Body of pancreas (tissue), 4 donors: ENCODE results near the gene GABRA1. TPM values are rescaled to one million over a fixed set of nuclear protein-coding genes. Genes with fewer than 3 reads are reported as not detected.
A peak's percentile ranks its signal among the peaks of the same experiment; 100 is the strongest.

Experiments
- ATAC-seq: fragments of 150-250 bp; one replicate; pipeline ENCODE4 v1.9.1; 2016
- DNase-seq, 4 donors: peaks; one replicate each; pipeline ENCODE4 v3.0.0-alpha.2; 2019
- H3K27ac ChIP-seq, 4 donors: fragments of 200-600 bp; sonication (generic); 1 replicate in 3 of 4; 2 replicates in 1 of 4; pipeline versions ENCODE4 v1.5.1 to v1.6.1; 2016 to 2019; ENCODE audit warnings: mild to moderate bottlenecking in 1 of 4, mixed read lengths in 1 of 4, moderate library complexity in 1 of 4
- H3K27me3 ChIP-seq, 2 donors: fragments of 200-600 bp; sonication (generic); one replicate each; pipeline ENCODE4 v1.6.0; 2016; ENCODE audit warnings: mild to moderate bottlenecking in 1 of 2
- H3K36me3 ChIP-seq, 2 donors: fragments of 200-600 bp; sonication (generic); replicated peaks in 1 of 2; 2 replicates each; pipeline ENCODE4 v1.5.1; 2016; ENCODE audit warnings: low read depth in 2 of 2; ENCODE audit not compliant: insufficient read depth in 1 of 2
- H3K4me1 ChIP-seq: fragments of 200-600 bp; sonication (generic); one replicate; pipeline ENCODE4 v1.6.0; 2016
- H3K4me3 ChIP-seq, 2 donors: fragments of 200-600 bp; sonication (generic); 1 replicate in 1 of 2; 2 replicates in 1 of 2; pipeline ENCODE4 v1.5.1; 2016 to 2019
- H3K9me3 ChIP-seq, 3 donors: fragments of 200-600 bp; sonication (generic); 1 replicate in 2 of 3; 2 replicates in 1 of 3; pipeline ENCODE4 v1.5.1; 2016
- CTCF ChIP-seq, 7 experiments: fragments of 450-650 bp in 4 of 7; fragments of 200-600 bp in 3 of 7; sonication (generic) in 3 of 7; IDR thresholded peaks; one replicate each; pipeline ENCODE4 v1.5.1; 2016 to 2019; ENCODE audit warnings: antibody characterized with exemption in 7 of 7
- POLR2A ChIP-seq, 3 donors: fragments of 450-650 bp; IDR thresholded peaks; one replicate each; pipeline ENCODE4 v1.6.1; 2016; ENCODE audit warnings: antibody characterized with exemption in 3 of 3, mild to moderate bottlenecking in 2 of 3
- WGBS, 2 donors: methylation state at CpG; one replicate each; pipeline ENCODE4 v1.1.5; 2017; 5-methylcytosine and 5-hydroxymethylcytosine counted together
- intact Hi-C: fragments of 100-400 bp; cut with DNase I; formaldehyde crosslinking; loops from one replicate; pipeline ENCODE4 v1.15.1; 2023
- total RNA-seq, 2 donors: library from RNA; depleted of rRNA; stranded (reverse); fragments of >200 nt; gene quantifications; one replicate each; pipeline ENCODE4 v1.1.0, GENCODE V29; 2016

Gene GABRA1
- not detected for total RNA-seq

- Histone ChIP-seq H3K27ac (no peak within 1 kb of the TSS), H3K36me3 (no peaks in the 10 kb centered on the region), H3K4me1 (peaks cover 12% of the 10 kb centered on the region), H3K4me3 (no peak within 1 kb of the TSS), H3K27me3 (peaks cover 0 to 9% of the 10 kb centered on the region in 2 donors), H3K9me3 (no peaks in the 10 kb centered on the region)
- intact Hi-C loops, result no loop called here
- peak; percentile 40 for ATAC-seq
- TF ChIP-seq CTCF (IDR thresholded peaks at IDR 0.05) (no peak), POLR2A (IDR thresholded peaks at IDR 0.05) (no peak)
- no peak for DNase-seq
- 1% methylated on average over 16 of the region's 16 CpGs for WGBS, 2 donors
Observed at GRCh38 chr5:161847941-161848391, at the start of gene GABRA1. Gene GABRA1, plus strand, starts transcription at chr5:161848120. Its CDS starts 2,691 bp downstream, at chr5:161850811.

- intact Hi-C loops, result no loop called here
- TF ChIP-seq CTCF (IDR thresholded peaks at IDR 0.05) (no peak), POLR2A (IDR thresholded peaks at IDR 0.05) (no peak)
- no peaks in the 10 kb centered on the region for H3K36me3 ChIP-seq
- WGBS, 2 donors, result 74 to 85% methylated on average over 3 of the region's 3 CpGs
- H3K4me3 ChIP-seq, result no peak overlapping the region
- no peak for ATAC-seq
- H3K9me3 ChIP-seq, result no peaks in the 10 kb centered on the region
- no peak overlapping the region for H3K27ac ChIP-seq
- no peaks in the 10 kb centered on the region for H3K27me3 ChIP-seq
- no peaks in the 10 kb centered on the region for H3K4me1 ChIP-seq
- no peak for DNase-seq
Observed at GRCh38 chr5:161799316-161799715, 48.6 kb upstream of the GABRA1 start.

DNA sequence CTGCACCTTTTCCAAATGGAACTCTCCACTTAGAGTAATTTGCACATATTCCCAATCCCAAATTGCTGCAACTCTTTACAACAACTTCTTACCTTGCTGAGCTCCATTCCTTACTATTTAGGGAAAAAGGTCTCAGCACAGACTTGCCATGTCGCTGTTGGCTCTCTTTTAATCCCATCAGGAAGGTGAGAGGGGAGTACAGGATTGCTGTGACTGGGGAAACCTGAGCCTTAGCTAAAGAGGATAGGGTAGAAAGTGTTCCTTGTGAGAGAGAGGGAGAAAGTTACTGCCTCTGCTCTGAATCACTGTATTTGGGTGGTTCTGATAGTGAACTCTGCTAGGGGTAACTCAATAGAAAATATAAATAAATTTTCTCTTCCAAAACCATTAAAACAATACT lies 43.7 kb upstream of the GABRA1 start:
- no peaks in the 10 kb centered on the region for H3K9me3 ChIP-seq
- intact Hi-C loops, result no loop called here
- no peak overlapping the region for H3K27ac ChIP-seq
- H3K4me3 ChIP-seq, result no peak overlapping the region
- no peak for DNase-seq
- TF ChIP-seq POLR2A (IDR thresholded peaks at IDR 0.05), result no peak
- no peak for TF ChIP-seq CTCF (IDR thresholded peaks at IDR 0.05)
- H3K36me3 ChIP-seq, result no peaks in the 10 kb centered on the region
- H3K4me1 ChIP-seq, result no peaks in the 10 kb centered on the region
- no peaks in the 10 kb centered on the region for H3K27me3 ChIP-seq
- WGBS, 2 donors, result 50 to 60% methylated on average over 1 of the region's 1 CpG
- ATAC-seq, result no peak

DNA sequence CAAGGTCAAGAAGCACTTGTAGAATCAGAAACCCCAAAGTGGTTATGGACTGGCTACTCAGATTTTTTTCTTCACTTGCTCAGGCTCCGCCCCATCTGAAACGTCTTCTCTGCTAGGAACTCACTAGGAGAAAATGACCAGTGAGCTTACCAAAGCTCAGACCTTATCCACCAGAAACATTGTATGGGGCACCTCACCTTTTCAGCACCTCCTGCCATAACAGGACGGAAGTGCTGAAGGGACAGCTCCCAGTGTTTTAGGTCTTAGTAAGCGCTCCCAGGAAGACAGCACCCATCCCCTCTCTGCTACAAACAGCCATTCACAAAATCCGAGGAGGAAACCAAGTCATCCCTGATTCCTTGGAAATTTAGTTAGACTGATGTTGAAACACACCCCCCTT lies 1.2 kb upstream of the GABRA1 start:
- DNase-seq (peak in 3 of 4 donors; percentile 11 to 26 (median 19)), ATAC-seq (no peak)
- TF ChIP-seq POLR2A (IDR thresholded peaks at IDR 0.05) (no peak), CTCF (IDR thresholded peaks at IDR 0.05) (no peak)
- Histone ChIP-seq H3K36me3 (no peaks in the 10 kb centered on the region), H3K4me1 (peaks cover 12% of the 10 kb centered on the region), H3K27me3 (peaks cover 0 to 9% of the 10 kb centered on the region in 2 donors), H3K4me3 (no peak overlapping the region), H3K27ac (no peak overlapping the region), H3K9me3 (no peaks in the 10 kb centered on the region)
- intact Hi-C loops, result no loop called here
- WGBS, 2 donors, result 6 to 9% methylated on average over 5 of the region's 5 CpGs

DNA sequence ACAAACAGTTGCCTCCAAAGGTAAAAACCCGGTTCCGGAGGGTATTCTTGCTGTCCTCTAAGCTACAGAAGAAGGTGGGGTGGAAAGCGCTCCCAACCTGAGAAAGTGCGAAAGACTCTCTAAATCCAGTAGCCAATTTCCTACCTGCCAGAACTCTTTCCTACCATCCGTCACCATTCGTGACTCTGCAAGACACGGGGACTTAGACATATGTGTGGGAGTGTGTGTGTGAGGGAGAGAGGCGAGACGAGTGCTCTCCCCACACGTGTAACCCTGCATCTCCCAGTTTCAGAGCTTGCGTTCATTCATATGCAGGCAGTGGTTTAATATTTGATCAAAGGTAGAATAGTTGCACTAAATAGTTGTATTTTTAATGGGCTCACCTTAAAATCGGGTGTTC lies 473 bp upstream of the GABRA1 start:
- WGBS, 2 donors, result 1 to 3% methylated on average over 12 of the region's 12 CpGs
- Histone ChIP-seq H3K4me1 (peaks cover 12% of the 10 kb centered on the region), H3K36me3 (no peaks in the 10 kb centered on the region), H3K27ac (no peak overlapping the region), H3K27me3 (peaks cover 0 to 9% of the 10 kb centered on the region in 2 donors), H3K4me3 (no peak overlapping the region), H3K9me3 (no peaks in the 10 kb centered on the region)
- peak; percentile 12 for ATAC-seq
- intact Hi-C loops, result no loop called here
- no peak for DNase-seq
- TF ChIP-seq POLR2A (IDR thresholded peaks at IDR 0.05), result no peak
- TF ChIP-seq CTCF (IDR thresholded peaks at IDR 0.05), result no peak
